ENCODE measurements around the gene SPINK4.

The SPINK4 gene

GRCh38 chr9:33263131-33264002 is 23.4 kb downstream of the SPINK4 start:
- DNase-seq = no peak

- DNase-seq = peak in 1 of 2 experiments; percentile 37
Measured at GRCh38 chr9:33264003-33264472, 24.1 kb downstream of the SPINK4 start.

GRCh38 chr9:33264473-33265177 is 24.7 kb downstream of the SPINK4 start, which contains the start of the genes BAG1 and CHMP5:
BAG1 (minus strand) TSS chr9:33264708.
CHMP5 (plus strand) TSS chr9:33265049; CDS start chr9:33265079, 30 bp downstream.
- DNase-seq = peak; percentile 99 to 100

- DNase-seq = no peak
Measured at GRCh38 chr9:33265211-33265865, 25.4 kb downstream of the SPINK4 start.

- no peak for DNase-seq
Measured at GRCh38 chr9:33267151-33267767, 27.3 kb downstream of the SPINK4 start.

GRCh38 chr9:33270146-33270545 is 30.2 kb downstream of the SPINK4 start:
- no peak for DNase-seq

DNA sequence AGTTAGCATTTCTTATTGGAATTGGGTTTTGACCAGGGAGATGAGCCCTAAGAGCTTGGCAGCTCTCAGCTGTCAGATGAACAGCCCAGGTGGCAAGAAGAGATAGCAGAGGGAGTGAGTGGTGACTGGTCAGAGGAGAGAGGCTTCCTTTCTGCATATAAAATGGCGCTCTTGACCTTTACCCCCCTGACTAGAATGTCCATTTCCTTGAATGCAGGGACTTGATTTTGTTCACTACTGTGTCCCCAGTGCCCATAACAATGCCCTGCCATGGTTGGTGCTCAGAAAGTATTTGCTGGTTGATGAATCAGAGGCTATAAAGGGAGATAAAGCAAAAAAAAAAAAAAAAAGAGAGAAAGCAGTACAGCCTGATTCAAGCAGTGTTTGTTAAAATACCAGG is 32.1 kb downstream of the SPINK4 start:
- DNase-seq = no peak

DNA sequence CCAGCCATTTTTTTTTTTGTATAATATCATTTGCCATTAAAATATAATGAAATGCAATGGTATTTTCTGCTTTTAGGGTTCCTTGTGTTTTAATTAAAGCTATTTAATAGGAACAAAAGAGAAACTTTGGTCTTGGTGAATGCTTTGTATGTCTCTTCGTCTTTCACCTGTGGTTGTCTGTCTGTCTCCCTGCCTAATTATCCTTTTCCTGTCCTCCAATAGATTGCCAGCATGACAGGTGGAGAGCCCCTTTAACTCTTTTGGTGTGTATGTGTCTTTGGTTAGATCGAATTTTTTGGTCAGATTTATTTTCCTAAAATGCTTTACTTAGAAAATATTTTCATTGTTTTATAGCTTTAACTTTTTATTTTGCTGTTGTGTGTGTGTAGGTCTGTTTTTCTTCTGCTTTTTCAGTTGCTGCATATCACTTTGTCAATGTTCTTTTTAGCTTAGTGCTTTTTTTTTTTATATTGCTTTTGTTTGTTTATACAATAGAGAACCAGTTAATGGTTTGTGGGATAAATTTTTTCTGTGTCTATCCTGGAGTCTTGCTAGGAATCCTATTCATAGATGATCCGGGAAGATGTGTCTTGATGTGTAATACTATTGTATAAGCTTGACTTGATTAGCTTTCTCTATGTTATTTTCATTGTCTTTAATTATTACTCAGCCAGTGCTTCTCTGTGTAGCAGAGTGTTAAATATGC is 33.5 kb downstream of the SPINK4 start:
- DNase-seq = no peak

DNA sequence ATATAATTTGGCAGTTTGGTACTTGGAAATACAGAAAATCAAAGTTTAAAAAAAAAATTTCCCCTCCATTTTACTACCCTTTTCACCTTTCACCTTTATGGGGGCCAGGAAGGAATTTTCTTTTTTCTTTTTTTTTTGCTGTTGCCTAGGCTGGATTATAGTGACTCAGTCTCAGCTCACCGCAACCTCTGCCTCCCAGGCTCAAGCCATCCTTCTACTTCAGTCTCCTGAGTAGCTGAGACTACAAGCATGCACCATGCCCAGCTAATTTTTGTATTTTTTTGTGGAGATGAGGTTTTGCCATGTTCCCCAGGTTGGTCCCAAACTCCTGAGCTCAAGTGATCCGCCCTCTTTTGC is 34.0 kb downstream of the SPINK4 start:
- DNase-seq = no peak

GRCh38 chr9:33277484-33277883 is 37.5 kb downstream of the SPINK4 start:
- DNase-seq = no peak

- DNase-seq = no peak
Measured at GRCh38 chr9:33285502-33285901, 45.5 kb downstream of the SPINK4 start.

DNA sequence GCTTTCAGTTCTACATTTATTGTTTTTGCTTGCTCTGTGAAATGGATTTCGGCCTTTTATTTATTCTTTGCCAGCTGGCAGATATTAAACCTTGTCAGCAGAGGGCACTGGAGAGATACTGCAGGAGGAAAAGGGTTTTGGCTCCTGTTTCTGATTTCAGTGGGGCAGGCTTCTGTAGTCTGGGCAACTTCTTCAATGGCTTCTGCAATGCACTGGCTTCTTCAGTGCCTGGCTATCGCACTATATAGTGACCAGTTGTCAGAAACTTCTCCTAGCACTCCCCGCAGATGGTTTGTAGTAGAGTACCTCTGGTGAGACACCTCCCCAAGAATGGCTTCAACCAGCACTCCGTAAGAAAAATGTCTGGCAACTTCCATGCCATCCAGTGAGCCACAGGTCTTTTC is 47.1 kb downstream of the SPINK4 start:
- peak; percentile 51 to 79 for DNase-seq

DNA sequence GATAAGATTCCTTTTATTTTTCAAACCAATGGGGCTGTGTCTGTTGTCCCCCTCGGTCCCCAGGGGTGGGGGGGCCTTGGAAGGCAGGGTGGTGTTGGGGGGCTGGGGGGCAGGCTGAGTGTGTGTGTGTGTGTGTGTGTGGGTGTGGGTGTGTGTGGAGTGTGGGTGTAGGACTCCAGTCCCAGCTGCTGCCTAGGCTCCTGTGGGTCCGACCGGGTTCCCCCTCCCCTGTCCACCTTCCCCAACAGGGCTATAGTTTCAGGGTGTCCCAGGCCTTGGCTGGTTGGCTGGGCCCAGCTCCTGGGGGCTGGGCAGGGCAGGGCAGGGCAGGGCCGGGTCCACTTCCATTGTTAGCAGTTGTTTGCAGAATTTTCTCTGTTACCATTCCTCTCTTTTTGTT is 48.3 kb downstream of the SPINK4 start:
- DNase-seq = no peak

DNA sequence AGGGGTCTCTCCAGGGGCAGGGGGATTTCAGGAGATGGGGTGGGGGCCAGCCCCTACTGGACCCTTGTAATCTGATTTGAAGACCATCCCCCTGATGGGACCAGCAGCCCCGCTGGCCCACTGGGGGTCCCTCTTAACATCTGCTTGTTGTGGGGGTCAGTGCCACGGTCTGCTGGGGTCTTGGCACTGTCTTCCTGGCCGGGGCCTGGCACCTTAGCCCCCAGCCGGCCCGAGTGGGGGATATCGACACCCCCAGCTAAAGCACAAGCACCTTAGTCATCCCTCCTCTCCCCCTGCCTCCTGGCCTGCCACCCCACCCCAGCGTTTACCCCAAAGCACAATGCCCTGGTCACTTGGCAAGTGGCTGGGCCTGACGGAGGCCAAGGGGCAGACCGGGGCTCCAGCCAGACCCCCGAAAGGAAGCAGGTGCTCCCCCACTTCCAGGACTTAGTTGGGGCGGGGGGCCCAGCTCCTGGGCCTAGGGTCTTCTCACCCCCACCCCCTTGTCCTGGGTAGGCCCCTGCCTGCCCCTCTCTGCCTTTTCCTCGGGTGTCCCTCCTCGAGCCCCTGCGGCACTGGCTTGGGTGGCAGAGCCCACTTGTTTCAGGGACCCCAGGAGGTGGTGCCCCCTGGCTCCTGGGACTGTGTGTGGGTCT is 49.0 kb downstream of the SPINK4 start:
- no peak for DNase-seq

- no peak for DNase-seq
Measured at GRCh38 chr9:33289496-33289895, 49.5 kb downstream of the SPINK4 start.

GRCh38 chr9:33289936-33290246 is 49.9 kb downstream of the SPINK4 start:
- no peak for DNase-seq

GRCh38 chr9:33290247-33291030 is 50.5 kb downstream of the SPINK4 start, which contains the start of gene NFX1:
NFX1 (plus strand) TSS chr9:33290516; CDS start chr9:33290573, 57 bp downstream.
- DNase-seq = peak; percentile 98

- no peak for DNase-seq
Measured at GRCh38 chr9:33291031-33291397, 51.0 kb downstream of the SPINK4 start.

DNA sequence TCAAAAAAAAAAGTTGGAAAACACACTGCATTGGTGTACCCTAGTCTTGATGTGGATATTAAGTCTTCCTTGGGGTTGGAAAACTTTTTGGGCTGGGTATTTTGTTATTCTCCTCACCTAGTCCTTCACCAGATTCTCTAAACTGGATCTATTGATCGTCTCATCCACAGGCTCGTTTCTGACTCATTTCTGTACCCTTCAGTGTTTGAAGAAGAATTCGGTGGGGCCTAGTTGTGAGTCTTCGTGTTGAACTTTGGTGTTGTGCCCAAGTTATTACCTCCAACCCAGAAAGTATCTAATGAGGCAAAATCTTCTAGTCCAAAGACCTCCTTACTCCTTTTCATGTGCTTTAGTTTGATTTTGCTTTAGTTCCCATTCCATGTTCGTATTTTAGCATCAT is 51.9 kb downstream of the SPINK4 start:
- DNase-seq = no peak

DNA sequence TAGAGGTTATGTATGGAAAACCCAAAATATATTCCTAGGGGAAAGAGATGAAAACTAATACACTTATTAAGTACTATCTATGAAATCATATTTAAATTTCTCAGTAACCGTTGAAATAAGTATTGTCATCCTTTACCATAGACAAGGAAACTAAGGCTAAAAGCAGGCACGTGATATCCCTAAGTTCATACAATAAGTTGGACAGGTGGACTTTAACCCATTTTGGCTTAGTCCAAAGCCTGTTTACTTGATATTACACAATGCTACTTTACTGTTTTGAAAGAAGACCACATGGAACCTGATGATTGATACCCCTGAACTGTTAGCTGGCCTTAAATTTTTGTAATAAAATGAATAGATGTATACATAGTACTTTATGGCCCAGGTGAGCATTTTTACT is 53.8 kb downstream of the SPINK4 start:
- DNase-seq = no peak
